Fibroblast of upper back skin (primary cell): ENCODE data around the gene CERKL.

Experiments
- DNase-seq: peaks from one replicate; pipeline ENCODE4 v3.0.0-alpha.2; 2013

CERKL gene

GRCh38 chr2:181626671-181627070 is 30.2 kb downstream of the CERKL start:
- no peak for DNase-seq

- no peak for DNase-seq
These were observed 33.7 kb downstream of the CERKL start for GRCh38 chr2:181623159-181623558.

- no peak for DNase-seq
These were observed 35.0 kb downstream of the CERKL start for GRCh38 chr2:181621779-181622490.

GRCh38 chr2:181619516-181619915 is 37.4 kb downstream of the CERKL start:
- no peak for DNase-seq

- no peak for DNase-seq
These were observed 40.2 kb downstream of the CERKL start for GRCh38 chr2:181616715-181617114.

- DNase-seq, result no peak
These were observed 41.8 kb downstream of the CERKL start for GRCh38 chr2:181614874-181615638.

GRCh38 chr2:181613241-181613640 is 43.7 kb downstream of the CERKL start:
- peak; percentile 16 for DNase-seq

GRCh38 chr2:181607629-181608590 is 49.0 kb downstream of the CERKL start:
- no peak for DNase-seq

- DNase-seq, result no peak
These were observed 50.7 kb downstream of the CERKL start for GRCh38 chr2:181605889-181606837.

- no peak for DNase-seq
These were observed 54.9 kb downstream of the CERKL start for GRCh38 chr2:181602017-181602416.

GRCh38 chr2:181596556-181596955 is 60.3 kb downstream of the CERKL start:
- DNase-seq, result no peak

GRCh38 chr2:181594322-181594721 is 62.6 kb downstream of the CERKL start:
- DNase-seq, result no peak

- no peak for DNase-seq
These were observed 67.1 kb downstream of the CERKL start for GRCh38 chr2:181589779-181590178.

GRCh38 chr2:181588546-181588945 is 68.4 kb downstream of the CERKL start:
- no peak for DNase-seq

GRCh38 chr2:181586569-181587081 is 70.3 kb downstream of the CERKL start:
- no peak for DNase-seq

- no peak for DNase-seq
These were observed 71.2 kb downstream of the CERKL start for GRCh38 chr2:181585732-181586131.

- DNase-seq, result no peak
These were observed 75.4 kb downstream of the CERKL start for GRCh38 chr2:181581534-181581933.

- no peak for DNase-seq
These were observed 78.1 kb downstream of the CERKL start for GRCh38 chr2:181578829-181579228.

- no peak for DNase-seq
These were observed 80.5 kb downstream of the CERKL start for GRCh38 chr2:181576431-181576830.

GRCh38 chr2:181575650-181576025 is 81.3 kb downstream of the CERKL start:
- no peak for DNase-seq

GRCh38 chr2:181575024-181575649 is 81.8 kb downstream of the CERKL start:
- no peak for DNase-seq
